Measurements from ENCODE around the gene PPFIA3.

DNA sequence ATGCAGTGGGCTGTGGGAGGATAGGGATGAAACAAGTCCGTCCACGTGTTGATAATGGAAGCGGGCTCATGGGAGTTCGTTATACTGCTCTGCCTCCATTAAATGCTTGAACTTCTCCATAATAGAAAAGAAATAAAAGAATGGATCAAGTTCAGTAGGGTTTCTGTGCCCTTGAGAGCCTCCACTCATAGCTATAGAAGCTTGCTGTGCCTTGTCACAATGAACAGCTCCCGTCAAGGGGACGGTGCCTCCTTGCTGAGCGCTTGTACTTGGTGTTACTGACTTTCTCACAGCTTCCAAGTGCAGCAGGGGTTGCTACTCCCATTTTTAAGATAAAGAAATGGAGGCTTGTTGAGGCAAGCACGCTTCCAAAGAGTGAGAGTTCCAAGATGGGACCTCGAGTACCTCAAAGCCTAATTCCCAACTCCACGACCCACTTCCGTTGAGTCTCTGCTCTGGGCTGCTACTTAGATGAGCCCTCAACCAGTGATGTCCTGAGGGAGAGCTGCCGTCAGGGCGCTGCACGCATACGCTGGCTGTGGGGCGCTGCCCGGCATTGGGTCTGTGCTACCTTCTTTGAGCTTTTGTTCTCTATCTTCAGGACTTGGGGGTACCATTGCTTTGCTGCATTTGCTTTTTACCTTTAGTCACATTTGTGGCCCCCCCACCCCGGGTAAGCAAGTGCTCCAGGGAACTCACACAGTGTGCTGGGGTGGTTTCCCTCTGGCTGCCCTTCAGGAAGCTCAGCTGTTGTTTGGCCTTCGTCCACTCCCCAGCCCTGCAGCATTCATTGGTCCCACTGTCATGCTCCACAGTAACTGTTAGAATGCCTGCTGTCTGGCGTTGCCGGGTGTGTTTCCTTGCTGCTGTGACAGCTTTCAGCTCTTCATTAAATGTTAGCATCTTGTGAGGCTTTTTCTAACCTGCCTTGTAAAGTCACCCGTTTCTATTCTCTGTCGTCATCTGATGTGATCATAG is 24.6 kb upstream of the PPFIA3 start:
- TF ChIP-seq, protein P1, sequence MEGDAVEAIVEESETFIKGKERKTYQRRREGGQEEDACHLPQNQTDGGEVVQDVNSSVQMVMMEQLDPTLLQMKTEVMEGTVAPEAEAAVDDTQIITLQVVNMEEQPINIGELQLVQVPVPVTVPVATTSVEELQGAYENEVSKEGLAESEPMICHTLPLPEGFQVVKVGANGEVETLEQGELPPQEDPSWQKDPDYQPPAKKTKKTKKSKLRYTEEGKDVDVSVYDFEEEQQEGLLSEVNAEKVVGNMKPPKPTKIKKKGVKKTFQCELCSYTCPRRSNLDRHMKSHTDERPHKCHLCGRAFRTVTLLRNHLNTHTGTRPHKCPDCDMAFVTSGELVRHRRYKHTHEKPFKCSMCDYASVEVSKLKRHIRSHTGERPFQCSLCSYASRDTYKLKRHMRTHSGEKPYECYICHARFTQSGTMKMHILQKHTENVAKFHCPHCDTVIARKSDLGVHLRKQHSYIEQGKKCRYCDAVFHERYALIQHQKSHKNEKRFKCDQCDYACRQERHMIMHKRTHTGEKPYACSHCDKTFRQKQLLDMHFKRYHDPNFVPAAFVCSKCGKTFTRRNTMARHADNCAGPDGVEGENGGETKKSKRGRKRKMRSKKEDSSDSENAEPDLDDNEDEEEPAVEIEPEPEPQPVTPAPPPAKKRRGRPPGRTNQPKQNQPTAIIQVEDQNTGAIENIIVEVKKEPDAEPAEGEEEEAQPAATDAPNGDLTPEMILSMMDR (conservative IDR thresholded peaks at IDR 0.05; ENCODE audit: low read depth, low read length), result no peak
- no peak for TF ChIP-seq SMC3 (IDR thresholded peaks at IDR 0.05; ENCODE audit: low read depth, low read length)
- TF ChIP-seq, protein P2, sequence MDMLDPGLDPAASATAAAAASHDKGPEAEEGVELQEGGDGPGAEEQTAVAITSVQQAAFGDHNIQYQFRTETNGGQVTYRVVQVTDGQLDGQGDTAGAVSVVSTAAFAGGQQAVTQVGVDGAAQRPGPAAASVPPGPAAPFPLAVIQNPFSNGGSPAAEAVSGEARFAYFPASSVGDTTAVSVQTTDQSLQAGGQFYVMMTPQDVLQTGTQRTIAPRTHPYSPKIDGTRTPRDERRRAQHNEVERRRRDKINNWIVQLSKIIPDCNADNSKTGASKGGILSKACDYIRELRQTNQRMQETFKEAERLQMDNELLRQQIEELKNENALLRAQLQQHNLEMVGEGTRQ (IDR thresholded peaks at IDR 0.05; ENCODE audit: low read depth, low read length), result no peak
- TF ChIP-seq MXI1 (IDR thresholded peaks at IDR 0.05; ENCODE audit: borderline replicate concordance, low read depth, low read length), result no peak
- no peak for TF ChIP-seq MAZ (IDR thresholded peaks at IDR 0.05; ENCODE audit: borderline replicate concordance, low read depth, low read length)
